ENCODE results near the gene SLC12A3. TPM values are rescaled to one million over a fixed set of nuclear protein-coding genes. Genes with fewer than 3 reads are reported as not detected.

The SLC12A3 gene
- total RNA-seq, 1 donor from 2014 or later: not detected

GRCh38 chr16:56939801-56940200 lies 74.8 kb downstream of the SLC12A3 start:
- no peaks in the 10 kb centered on the region for H3K27me3 Mint-ChIP-seq (ENCODE audit: insufficient read depth)
- H3K36me3 Mint-ChIP-seq (ENCODE audit: low read depth): peaks cover 84% of the 10 kb centered on the region
- H3K4me3 Mint-ChIP-seq: peak overlapping the region; percentile 85
- DNase-seq (ENCODE audit: low spot score): no peak
- H3K9me3 Mint-ChIP-seq: no peaks in the 10 kb centered on the region
- intact Hi-C loops (cut with micrococcal nuclease): loop anchor here (1.0 to 10.0 kb wide), 7 partner anchors 23 to 1185 kb away; partner anchors contain the start of genes CCDC102A, CFAP20, CIAPIN1 and COQ9
- peak overlapping the region; percentile 97 for H3K27ac Mint-ChIP-seq
- H3K4me1 Mint-ChIP-seq (ENCODE audit: low read depth): peaks cover 83% of the 10 kb centered on the region

- H3K9me3 Mint-ChIP-seq: no peaks in the 10 kb centered on the region
- H3K4me1 Mint-ChIP-seq (ENCODE audit: low read depth): peaks cover 78% of the 10 kb centered on the region
- intact Hi-C loops (cut with micrococcal nuclease): no loop called here
Measured at GRCh38 chr16:56941092-56941491, 76.1 kb downstream of the SLC12A3 start.

GRCh38 chr16:56941856-56942331 lies 76.9 kb downstream of the SLC12A3 start:
- H3K27ac Mint-ChIP-seq: peak overlapping the region; percentile 66
- peaks cover 73% of the 10 kb centered on the region for H3K36me3 Mint-ChIP-seq (ENCODE audit: low read depth)
- peaks cover 74% of the 10 kb centered on the region for H3K4me1 Mint-ChIP-seq (ENCODE audit: low read depth)
- DNase-seq (ENCODE audit: low spot score): no peak
- H3K27me3 Mint-ChIP-seq (ENCODE audit: insufficient read depth): no peaks in the 10 kb centered on the region
- intact Hi-C loops (cut with micrococcal nuclease): no loop called here
- H3K9me3 Mint-ChIP-seq: no peaks in the 10 kb centered on the region
- no peak overlapping the region for H3K4me3 Mint-ChIP-seq

More at GRCh38 chr16:56941092-56941491, 76.1 kb downstream of the SLC12A3 start:
- no peak for DNase-seq (ENCODE audit: low spot score)
- Mint-ChIP-seq H3K27me3 (ENCODE audit: insufficient read depth) (no peaks in the 10 kb centered on the region), H3K36me3 (ENCODE audit: low read depth) (peaks cover 77% of the 10 kb centered on the region), H3K27ac (no peak overlapping the region), H3K4me3 (no peak overlapping the region)

GRCh38 chr16:56943761-56944375 lies 78.9 kb downstream of the SLC12A3 start:
- no peak for DNase-seq (ENCODE audit: low spot score)
- intact Hi-C loops (cut with micrococcal nuclease): loop anchor here (2.0 kb wide), 3 partner anchors 13 to 83 kb away; no protein-coding TSS in a partner anchor
- no peak overlapping the region for H3K4me3 Mint-ChIP-seq

GRCh38 chr16:56944954-56945839 lies 80.2 kb downstream of the SLC12A3 start:
- no peaks in the 10 kb centered on the region for H3K9me3 Mint-ChIP-seq
- intact Hi-C loops (cut with micrococcal nuclease): loop anchor here (1.0 to 2.0 kb wide), 7 partner anchors 8 to 97 kb away; no protein-coding TSS in a partner anchor

More at GRCh38 chr16:56943761-56944375, 78.9 kb downstream of the SLC12A3 start:
- Mint-ChIP-seq H3K36me3 (ENCODE audit: low read depth) (peaks cover 58% of the 10 kb centered on the region), H3K27ac (peak overlapping the region; percentile 88), H3K27me3 (ENCODE audit: insufficient read depth) (no peaks in the 10 kb centered on the region), H3K9me3 (no peaks in the 10 kb centered on the region), H3K4me1 (ENCODE audit: low read depth) (peaks cover 59% of the 10 kb centered on the region)

GRCh38 chr16:56945847-56946527 lies 81.0 kb downstream of the SLC12A3 start:
- H3K4me1 Mint-ChIP-seq (ENCODE audit: low read depth): peaks cover 55% of the 10 kb centered on the region
- H3K4me3 Mint-ChIP-seq: no peak overlapping the region
- DNase-seq (ENCODE audit: low spot score): no peak
- no peaks in the 10 kb centered on the region for H3K9me3 Mint-ChIP-seq
- peak overlapping the region; percentile 34 for H3K27ac Mint-ChIP-seq
- intact Hi-C loops (cut with micrococcal nuclease): loop anchor here (1.0 to 2.0 kb wide), 7 partner anchors 9 to 96 kb away; no protein-coding TSS in a partner anchor
- no peaks in the 10 kb centered on the region for H3K27me3 Mint-ChIP-seq (ENCODE audit: insufficient read depth)
- peaks cover 43% of the 10 kb centered on the region for H3K36me3 Mint-ChIP-seq (ENCODE audit: low read depth)

More at GRCh38 chr16:56944954-56945839, 80.2 kb downstream of the SLC12A3 start:
- peaks cover 50% of the 10 kb centered on the region for H3K4me1 Mint-ChIP-seq (ENCODE audit: low read depth)
- peak overlapping the region; percentile 88 for H3K27ac Mint-ChIP-seq
- H3K27me3 Mint-ChIP-seq (ENCODE audit: insufficient read depth): no peaks in the 10 kb centered on the region
- DNase-seq (ENCODE audit: low spot score): no peak
- H3K4me3 Mint-ChIP-seq: peak overlapping the region; percentile 12
- peaks cover 48% of the 10 kb centered on the region for H3K36me3 Mint-ChIP-seq (ENCODE audit: low read depth)

GRCh38 chr16:56946767-56947603 lies 82.0 kb downstream of the SLC12A3 start:
- H3K4me3 Mint-ChIP-seq: no peak overlapping the region
- no peak for DNase-seq (ENCODE audit: low spot score)
- H3K27me3 Mint-ChIP-seq (ENCODE audit: insufficient read depth): no peaks in the 10 kb centered on the region
- peaks cover 58% of the 10 kb centered on the region for H3K4me1 Mint-ChIP-seq (ENCODE audit: low read depth)
- no peaks in the 10 kb centered on the region for H3K9me3 Mint-ChIP-seq
- intact Hi-C loops (cut with micrococcal nuclease): no loop called here
- peak overlapping the region; percentile 61 for H3K27ac Mint-ChIP-seq
- H3K36me3 Mint-ChIP-seq (ENCODE audit: low read depth): peaks cover 36% of the 10 kb centered on the region

- no peak overlapping the region for H3K4me3 Mint-ChIP-seq
- no peaks in the 10 kb centered on the region for H3K9me3 Mint-ChIP-seq
- no peak overlapping the region for H3K27ac Mint-ChIP-seq
- no peak for DNase-seq (ENCODE audit: low spot score)
- intact Hi-C loops (cut with micrococcal nuclease): no loop called here
- no peaks in the 10 kb centered on the region for H3K27me3 Mint-ChIP-seq (ENCODE audit: insufficient read depth)
- H3K4me1 Mint-ChIP-seq (ENCODE audit: low read depth): peaks cover 55% of the 10 kb centered on the region
- H3K36me3 Mint-ChIP-seq (ENCODE audit: low read depth): peaks cover 35% of the 10 kb centered on the region
Measured at GRCh38 chr16:56947604-56947995, 82.6 kb downstream of the SLC12A3 start.

GRCh38 chr16:56948234-56948633 lies 83.2 kb downstream of the SLC12A3 start:
- Mint-ChIP-seq H3K36me3 (ENCODE audit: low read depth) (peaks cover 29% of the 10 kb centered on the region), H3K27me3 (ENCODE audit: insufficient read depth) (no peaks in the 10 kb centered on the region), H3K4me3 (no peak overlapping the region), H3K4me1 (ENCODE audit: low read depth) (peaks cover 48% of the 10 kb centered on the region), H3K27ac (peak overlapping the region; percentile 61), H3K9me3 (no peaks in the 10 kb centered on the region)
- intact Hi-C loops (cut with micrococcal nuclease): no loop called here
- no peak for DNase-seq (ENCODE audit: low spot score)

GRCh38 chr16:56950051-56950450 lies 85.0 kb downstream of the SLC12A3 start:
- DNase-seq (ENCODE audit: low spot score): no peak
- Mint-ChIP-seq H3K36me3 (ENCODE audit: low read depth) (peaks cover 11% of the 10 kb centered on the region), H3K27ac (no peak overlapping the region), H3K4me1 (ENCODE audit: low read depth) (peaks cover 30% of the 10 kb centered on the region), H3K9me3 (no peaks in the 10 kb centered on the region), H3K27me3 (ENCODE audit: insufficient read depth) (no peaks in the 10 kb centered on the region), H3K4me3 (no peak overlapping the region)
- intact Hi-C loops (cut with micrococcal nuclease): loop anchor here (5.0 kb wide), 2 partner anchors 53 to 158 kb away; no protein-coding TSS in a partner anchor

- Mint-ChIP-seq H3K27ac (peak overlapping the region; percentile 65), H3K4me3 (no peak overlapping the region), H3K4me1 (ENCODE audit: low read depth) (peaks cover 26% of the 10 kb centered on the region), H3K27me3 (ENCODE audit: insufficient read depth) (no peaks in the 10 kb centered on the region), H3K9me3 (no peaks in the 10 kb centered on the region), H3K36me3 (ENCODE audit: low read depth) (peaks cover 11% of the 10 kb centered on the region)
- no peak for DNase-seq (ENCODE audit: low spot score)
- intact Hi-C loops (cut with micrococcal nuclease): loop anchor here (5.0 kb wide), 2 partner anchors 53 to 158 kb away; no protein-coding TSS in a partner anchor
Measured at GRCh38 chr16:56950455-56950854, 85.4 kb downstream of the SLC12A3 start.
